Measurements from ENCODE around the gene MORF4L1.
A peak's percentile ranks its signal among the peaks of the same experiment; 100 is the strongest.

DNA sequence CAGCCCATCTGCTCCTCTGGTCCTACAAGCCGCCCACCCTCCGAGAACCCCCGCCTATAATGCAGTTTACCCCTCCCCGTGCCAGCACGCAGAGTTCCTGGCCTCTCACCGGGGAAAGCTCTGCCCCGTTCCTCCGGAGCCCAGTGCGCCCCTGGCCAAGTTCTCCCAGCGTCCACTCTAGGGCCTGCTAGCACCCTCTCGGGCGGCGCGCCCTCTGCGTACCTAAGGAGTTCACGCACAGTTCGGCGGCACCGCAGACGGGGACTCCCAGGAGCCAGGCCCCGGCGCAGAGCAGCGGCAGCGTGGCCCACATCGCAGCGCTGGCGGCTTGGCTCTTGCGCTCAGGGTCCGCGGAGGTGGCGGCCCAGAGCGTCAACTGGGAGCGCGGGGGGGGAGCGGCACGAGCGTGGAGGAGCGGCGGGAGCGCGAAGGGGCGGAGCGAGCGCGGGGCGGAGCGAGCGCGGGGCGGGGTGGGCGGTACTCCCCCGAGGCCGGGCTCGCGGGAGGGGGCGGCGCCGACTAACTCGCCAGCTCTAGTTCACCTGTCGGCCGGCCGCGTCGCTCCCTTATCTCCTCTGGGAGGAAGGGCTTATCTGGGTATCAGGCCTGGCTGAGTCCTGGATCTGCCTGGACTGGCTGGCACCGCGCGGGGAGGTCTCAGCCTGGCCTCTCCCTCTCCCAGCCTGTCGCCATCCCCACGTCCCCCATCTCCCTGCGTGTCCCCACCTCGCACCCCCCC is 72.1 kb downstream of the MORF4L1 start, which contains the start of gene CTSH:
- TF ChIP-seq POLR2AphosphoS5 (IDR thresholded peaks at IDR 0.05) (peak in 2 of 3 donors; percentile 62 to 69), POLR2A (IDR thresholded peaks at IDR 0.05) (no peak)

Data from stomach (tissue), 4 donors.